ENCODE data around the gene CFL1. TPM values are rescaled to one million over a fixed set of nuclear protein-coding genes. Genes with fewer than 3 reads are reported as not detected.
"Not testable (repeated sequence)": the region's sequence is repeated elsewhere in the genome, so short reads cannot be mapped to it uniquely, and the experiment has no call there.

The CFL1 gene
- total RNA-seq, 1 experiment from 2014 or later, result 611 TPM

GRCh38 chr11:65892661-65893317 is 34.8 kb upstream of the CFL1 start:
- BruUV-seq (replicated peaks), result no TSS peak
- intact Hi-C loops (cut with micrococcal nuclease), result no loop called here
- Mint-ChIP-seq H3K9me3 (ENCODE audit: unreplicated experiment) (no peaks in the 10 kb centered on the region), H3K4me3 (ENCODE audit: unreplicated experiment) (peak overlapping the region; percentile 90), H3K4me1 (ENCODE audit: insufficient read depth, unreplicated experiment) (peaks cover 54% of the 10 kb centered on the region), H3K27ac (ENCODE audit: low read depth, unreplicated experiment) (peak overlapping the region; percentile 71), H3K36me3 (ENCODE audit: insufficient read depth, unreplicated experiment) (peaks cover 75% of the 10 kb centered on the region), H3K27me3 (ENCODE audit: insufficient read depth, unreplicated experiment) (no peaks in the 10 kb centered on the region)
- DNase-seq (ENCODE audit: unreplicated experiment), result no peak
- TF ChIP-seq CTCF (IDR thresholded peaks at IDR 0.05; ENCODE audit: unreplicated experiment), result no peak
- POLR2A ChIA-PET, result interaction anchor here (1.1 to 9.9 kb wide), 6 partner anchors 6 to 188 kb away, joined by 3 to 222 read pairs (median 56); partner anchors contain the start of genes CFL1, FOSL1 and MUS81
- CTCF ChIA-PET, result interaction anchor here (0.6 to 1.6 kb wide), 5 partner anchors 9 to 96 kb away, joined by 3 to 5 read pairs (median 4); no protein-coding TSS in a partner anchor

GRCh38 chr11:65892137-65892540 is 34.2 kb upstream of the CFL1 start:
- Mint-ChIP-seq H3K4me3 (ENCODE audit: unreplicated experiment) (peak overlapping the region; percentile 90), H3K4me1 (ENCODE audit: insufficient read depth, unreplicated experiment) (peaks cover 47% of the 10 kb centered on the region), H3K27ac (ENCODE audit: low read depth, unreplicated experiment) (peak overlapping the region; percentile 71), H3K36me3 (ENCODE audit: insufficient read depth, unreplicated experiment) (peaks cover 72% of the 10 kb centered on the region)
- DNase-seq (ENCODE audit: unreplicated experiment); BruUV-seq (replicated peaks); H3K27me3 Mint-ChIP-seq (ENCODE audit: insufficient read depth, unreplicated experiment); intact Hi-C loops (cut with micrococcal nuclease); H3K9me3 Mint-ChIP-seq (ENCODE audit: unreplicated experiment): not testable (repeated sequence)
- ChIA-PET POLR2A (interaction anchor here (1.1 to 9.9 kb wide), 8 partner anchors 7 to 188 kb away, joined by 3 to 222 read pairs (median 31); partner anchors contain the start of genes C11orf68, CFL1, FOSL1 and MUS81), CTCF (interaction anchor here (0.6 to 5.2 kb wide), 5 partner anchors 8 to 125 kb away, joined by 3 to 27 read pairs (median 3); no protein-coding TSS in a partner anchor)

GRCh38 chr11:65891219-65892136 is 33.5 kb upstream of the CFL1 start:
- no peak for TF ChIP-seq CTCF (IDR thresholded peaks at IDR 0.05; ENCODE audit: unreplicated experiment)

More at GRCh38 chr11:65891219-65892136, 33.5 kb upstream of the CFL1 start:
- Mint-ChIP-seq H3K36me3 (ENCODE audit: insufficient read depth, unreplicated experiment) (peaks cover 72% of the 10 kb centered on the region), H3K27ac (ENCODE audit: low read depth, unreplicated experiment) (peak overlapping the region; percentile 90), H3K4me1 (ENCODE audit: insufficient read depth, unreplicated experiment) (peaks cover 41% of the 10 kb centered on the region), H3K4me3 (ENCODE audit: unreplicated experiment) (peak overlapping the region; percentile 90), H3K9me3 (ENCODE audit: unreplicated experiment) (no peaks in the 10 kb centered on the region), H3K27me3 (ENCODE audit: insufficient read depth, unreplicated experiment) (no peaks in the 10 kb centered on the region)
- CTCF ChIA-PET, result interaction anchor here (0.6 to 9.0 kb wide), 9 partner anchors 9 to 124 kb away, joined by 3 to 203 read pairs (median 5); partner anchors contain the start of gene FOSL1
- peak; percentile 41 for DNase-seq (ENCODE audit: unreplicated experiment)
- BruUV-seq (replicated peaks), result TSS peak; percentile 68
- POLR2A ChIA-PET, result interaction anchor here (0.6 to 9.9 kb wide), 31 partner anchors 8 to 877 kb away, joined by 3 to 222 read pairs (median 5); partner anchors contain the start of genes BANF1, C11orf68, CFL1 and EIF1AD
- intact Hi-C loops (cut with micrococcal nuclease), result loop anchor here (1.0 kb wide), 1 partner anchor 20 kb away; no protein-coding TSS in a partner anchor
